Smooth muscle cell (in vitro differentiated cells): Measurements from ENCODE around the gene PLXNA4. TPM values are rescaled to one million over a fixed set of nuclear protein-coding genes. Genes with fewer than 3 reads are reported as not detected.

Experiments
- DNase-seq: peaks from one replicate; lab custom pipeline; 2025; ENCODE audit not compliant: unreplicated experiment; lab: John Stamatoyannopoulos, UW
- H2AFZ ChIP-seq: fragments of 200-600 bp; sonication (generic); 2 replicates; pipeline ENCODE4 v1.6.0; 2016; ENCODE audit warnings: antibody characterized with exemption, low read depth, mild to moderate bottlenecking
- H3F3A ChIP-seq: fragments of 200-600 bp; sonication (generic); 2 replicates; pipeline ENCODE4 v1.6.0; 2017; ENCODE audit warnings: antibody characterized with exemption, low read depth
- H3K27ac ChIP-seq: fragments of 200-600 bp; sonication (generic); 2 replicates; pipeline ENCODE4 v1.5.1; 2016; ENCODE audit warnings: low read depth, mild to moderate bottlenecking
- H3K27me3 ChIP-seq: fragments of 200-600 bp; sonication (generic); 2 replicates; pipeline ENCODE4 v1.6.1; 2016; ENCODE audit warnings: low read depth, mild to moderate bottlenecking
- H3K36me3 ChIP-seq: fragments of 200-600 bp; sonication (generic); 2 replicates; pipeline ENCODE4 v1.5.1; 2016; ENCODE audit warnings: low read depth
- H3K4me1 ChIP-seq: fragments of 200-600 bp; sonication (generic); 2 replicates; pipeline ENCODE4 v1.5.1; 2016; ENCODE audit warnings: low read depth
- H3K4me2 ChIP-seq: fragments of 200-600 bp; sonication (generic); 2 replicates; pipeline ENCODE4 v1.6.0; 2016; ENCODE audit warnings: mild to moderate bottlenecking
- H3K4me3 ChIP-seq: fragments of 200-600 bp; sonication (generic); 2 replicates; pipeline ENCODE4 v1.5.1; 2016; ENCODE audit warnings: mild to moderate bottlenecking
- H3K79me2 ChIP-seq: fragments of 200-600 bp; sonication (generic); 2 replicates; pipeline ENCODE4 v1.6.0; 2016; ENCODE audit warnings: low read depth, mild to moderate bottlenecking
- H3K9ac ChIP-seq: fragments of 200-600 bp; sonication (generic); 2 replicates; pipeline ENCODE4 v1.6.0; 2016; ENCODE audit warnings: low read depth
- H3K9me3 ChIP-seq: fragments of 200-600 bp; sonication (generic); replicated peaks from 2 replicates; pipeline ENCODE4 v1.5.1; 2016; ENCODE audit warnings: low read depth
- H4K20me1 ChIP-seq: fragments of 200-600 bp; sonication (generic); 2 replicates; pipeline ENCODE4 v1.6.0; 2016; ENCODE audit warnings: low read depth
- CTCF ChIP-seq: fragments of 200-600 bp; sonication (generic); IDR thresholded peaks from 2 replicates; pipeline ENCODE4 v1.5.1; 2017; ENCODE audit warnings: borderline replicate concordance, mild to moderate bottlenecking, antibody characterized with exemption; ENCODE audit not compliant: insufficient read depth, poor library complexity, severe bottlenecking
- WGBS: methylation state at CpG from one replicate; pipeline ENCODE4 v1.1.7; 2016; ENCODE audit warnings: low lambda C conversion rate; 5-methylcytosine and 5-hydroxymethylcytosine counted together
- polyA plus RNA-seq: library from polyadenylated mRNA; unstranded; fragments of >200 nt; fragmentation: Nextera tagmentation; extraction: Ambion mirVana; gene quantifications from 2 replicates; pipeline ENCODE4 v1.2.1, GENCODE V29; 2016
- total RNA-seq: library from RNA; depleted of rRNA; stranded (reverse); fragments of >200 nt; gene quantifications from 2 replicates; pipeline ENCODE4 v1.2.3, GENCODE V29; 2014

The PLXNA4 gene
- total and polyA plus RNA-seq, 2 experiments from 2014 or later, result 8.5 to 9.9 TPM

DNA sequence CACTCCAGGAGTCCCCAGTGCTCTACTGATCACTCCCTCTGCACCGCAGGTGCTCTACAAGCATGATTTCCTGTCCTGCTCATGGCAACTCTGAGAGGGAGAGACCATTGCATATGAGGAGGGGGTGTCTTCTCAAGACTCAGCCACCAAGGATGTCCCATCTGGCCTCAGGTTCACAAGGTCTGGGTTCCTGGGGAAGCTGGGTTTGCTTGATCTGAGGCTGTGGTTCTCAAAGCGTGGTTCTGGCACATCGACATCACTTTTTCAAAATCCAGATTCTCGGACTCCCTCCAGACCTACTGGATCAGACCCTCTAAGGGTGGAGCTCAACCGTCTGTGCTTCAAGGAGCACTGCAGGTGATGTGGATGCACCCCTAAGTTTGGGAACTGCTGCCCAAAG lies 247.5 kb downstream of the PLXNA4 start:
- no peaks in the 10 kb centered on the region for H3K79me2 ChIP-seq
- no peak overlapping the region for H3K4me3 ChIP-seq
- no peak for TF ChIP-seq CTCF
- no peak overlapping the region for H3K4me2 ChIP-seq
- no peak overlapping the region for H3K27ac ChIP-seq
- no peaks in the 10 kb centered on the region for H4K20me1 ChIP-seq
- H3K9me3 ChIP-seq, result no peaks in the 10 kb centered on the region
- no peak overlapping the region for H2AFZ ChIP-seq
- no peak for DNase-seq
- H3F3A ChIP-seq, result no peaks in the 10 kb centered on the region
- no peaks in the 10 kb centered on the region for H3K27me3 ChIP-seq
- H3K36me3 ChIP-seq, result no peaks in the 10 kb centered on the region
- no peak overlapping the region for H3K9ac ChIP-seq
- WGBS, result 93% methylated on average over 5 of the region's 5 CpGs
- H3K4me1 ChIP-seq, result no peaks in the 10 kb centered on the region

DNA sequence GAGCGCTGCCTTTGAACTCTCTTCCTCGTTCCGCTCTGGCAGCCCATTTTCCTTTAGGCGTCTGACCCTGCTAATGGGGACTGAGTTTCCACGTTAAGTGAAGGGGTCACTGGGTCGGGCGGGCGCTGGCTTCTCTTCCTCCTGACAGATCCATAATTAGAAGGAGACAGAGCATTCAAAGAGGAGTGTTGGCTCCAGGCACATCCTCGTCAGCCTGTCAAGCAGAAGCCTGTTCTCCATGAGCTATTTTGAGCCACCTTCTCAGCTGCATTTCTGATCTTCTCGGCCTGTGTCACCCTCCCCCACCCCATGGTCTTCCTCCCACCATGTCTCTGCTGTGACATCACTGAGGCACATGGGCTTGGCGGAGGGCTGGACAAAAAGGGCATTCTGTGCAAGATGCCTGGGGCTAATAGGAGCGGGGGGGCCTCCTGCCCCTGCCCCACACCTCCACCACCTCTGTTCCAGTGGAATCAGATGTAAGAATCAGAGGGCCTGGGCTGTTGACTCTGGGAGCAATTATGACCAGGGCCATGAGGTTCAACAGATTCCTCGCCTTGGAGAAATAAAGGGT lies 248.1 kb downstream of the PLXNA4 start:
- Histone ChIP-seq H3K79me2 (no peaks in the 10 kb centered on the region), H3F3A (no peaks in the 10 kb centered on the region), H4K20me1 (no peaks in the 10 kb centered on the region), H3K4me3 (no peak overlapping the region), H3K4me2 (no peak overlapping the region), H3K27me3 (no peaks in the 10 kb centered on the region), H3K4me1 (no peaks in the 10 kb centered on the region), H2AFZ (no peak overlapping the region), H3K36me3 (no peaks in the 10 kb centered on the region), H3K27ac (no peak overlapping the region), H3K9me3 (no peaks in the 10 kb centered on the region), H3K9ac (no peak overlapping the region)
- 78% methylated on average over 13 of the region's 13 CpGs for WGBS
- DNase-seq, result no peak
- TF ChIP-seq CTCF, result no peak

GRCh38 chr7:132326878-132327589 lies 249.2 kb downstream of the PLXNA4 start:
- Histone ChIP-seq H3K27me3 (no peaks in the 10 kb centered on the region), H3K27ac (no peak overlapping the region), H3K79me2 (no peaks in the 10 kb centered on the region), H3K9ac (no peak overlapping the region), H3K4me2 (no peak overlapping the region), H3K9me3 (no peaks in the 10 kb centered on the region), H3F3A (no peaks in the 10 kb centered on the region), H2AFZ (no peak overlapping the region), H4K20me1 (no peaks in the 10 kb centered on the region), H3K4me1 (no peaks in the 10 kb centered on the region), H3K4me3 (no peak overlapping the region), H3K36me3 (no peaks in the 10 kb centered on the region)
- no peak for DNase-seq
- 80% methylated on average over 1 of the region's 1 CpG for WGBS
- no peak for TF ChIP-seq CTCF

- H3K4me3 ChIP-seq, result no peak overlapping the region
- no peaks in the 10 kb centered on the region for H3K79me2 ChIP-seq
- H3K27me3 ChIP-seq, result no peaks in the 10 kb centered on the region
- no peaks in the 10 kb centered on the region for H3F3A ChIP-seq
- H3K9me3 ChIP-seq, result no peaks in the 10 kb centered on the region
- no peaks in the 10 kb centered on the region for H4K20me1 ChIP-seq
- no peak overlapping the region for H3K9ac ChIP-seq
- no peak for TF ChIP-seq CTCF
- no peak overlapping the region for H3K4me2 ChIP-seq
- H3K4me1 ChIP-seq, result no peaks in the 10 kb centered on the region
- H3K36me3 ChIP-seq, result no peaks in the 10 kb centered on the region
- H2AFZ ChIP-seq, result no peak overlapping the region
- H3K27ac ChIP-seq, result no peak overlapping the region
- DNase-seq, result no peak
- WGBS, result 79% methylated on average over 3 of the region's 3 CpGs
Measured at GRCh38 chr7:132322970-132323369, 253.3 kb downstream of the PLXNA4 start.
